HepG2 (cell line): Measurements from ENCODE around the gene PAFAH1B2. TPM values are rescaled to one million over a fixed set of nuclear protein-coding genes. Genes with fewer than 3 reads are reported as not detected.

Experiments
- ATAC-seq: fragments of 200-7000 bp; cut with Tn5 transposase; 3 replicates; pipeline ENCODE4 v1.9.1; 2020; ENCODE audit warnings: mild to moderate bottlenecking, moderate library complexity
- BruUV-seq: library from RNA; stranded (reverse); fragments of 400-500 nt; replicated peaks from 2 replicates; lab custom pipeline; 2021; lab: Mats Ljungman, UMichigan
- CTCF ChIA-PET: fragments of 300-600 bp; formaldehyde crosslinking; extraction: SDS; loops from one replicate; lab custom pipeline; 2021; ENCODE audit warnings: low total read pairs, inconsistent platforms, low intra/inter-chr PET ratio; lab: Yijun Ruan, JAX
- POLR2A ChIA-PET: fragments of 350-600 bp; sonication (Branson Sonifier 250); formaldehyde crosslinking; loops from one replicate; lab custom pipeline; 2020; ENCODE audit warnings: antibody characterized with exemption, inconsistent platforms; lab: Yijun Ruan, JAX
- DNase-seq: peaks from one replicate; pipeline ENCODE4 v3.0.0-alpha.2; 2015; ENCODE audit warnings: low spot score
- FAIRE-seq: peaks from 3 replicates; lab custom pipeline; 2011; peaks lifted over from hg19 to GRCh38; lab: Jason Lieb, UNC
- H2AFZ ChIP-seq: one replicate; pipeline ENCODE4 v1.6.1; 2011; ENCODE audit warnings: low read length, inconsistent platforms
- H3K27ac ChIP-seq: fragments of 300-600 bp; 3 replicates; pipeline ENCODE4 v1.8.0; 2011; ENCODE audit warnings: mixed run types, mild to moderate bottlenecking, mixed read lengths, low read length, inconsistent platforms; ENCODE audit not compliant: insufficient read depth; ENCODE audit errors: extremely low read length
- H3K27me3 ChIP-seq, 2 experiments: fragments of 200-600 bp in 1 of 2; 2 replicates in 1 of 2; 3 replicates in 1 of 2; pipeline versions ENCODE4 v1.6.0 to v1.8.0; 2011; ENCODE audit warnings: low read length in 2 of 2, mild to moderate bottlenecking in 2 of 2, moderate library complexity in 2 of 2, inconsistent platforms in 1 of 2; ENCODE audit not compliant: insufficient read depth in 2 of 2, control insufficient read depth in 1 of 2
- H3K36me3 ChIP-seq, 2 experiments: fragments of 200-600 bp in 1 of 2; replicated peaks in 1 of 2; 2 replicates in 1 of 2; 3 replicates in 1 of 2; pipeline versions ENCODE4 v1.5.1 to v1.8.0; 2011; ENCODE audit warnings: low read length in 2 of 2, inconsistent platforms in 1 of 2; ENCODE audit not compliant: insufficient read depth in 2 of 2, control insufficient read depth in 1 of 2
- H3K4me1 ChIP-seq: 2 replicates; pipeline ENCODE4 v1.5.1; 2012; ENCODE audit warnings: low read length, inconsistent platforms; ENCODE audit not compliant: insufficient read depth
- H3K4me2 ChIP-seq: 2 replicates; pipeline ENCODE4 v1.6.0; 2011; ENCODE audit warnings: low read depth, low read length, inconsistent platforms
- H3K4me3 ChIP-seq, 3 experiments: fragments of 200-600 bp in 1 of 3; sonication (generic), shearing (Covaris generic) in 1 of 3; replicated peaks in 1 of 3; 2 replicates each; pipeline ENCODE4 v1.5.1; 2011 to 2016; ENCODE audit warnings: low read length in 3 of 3, inconsistent platforms in 2 of 3, low read depth in 2 of 3, mild to moderate bottlenecking in 2 of 3, control low read depth in 1 of 3, mixed read lengths in 1 of 3; ENCODE audit not compliant: insufficient read depth in 1 of 3
- H3K79me2 ChIP-seq: one replicate; pipeline ENCODE4 v1.6.1; 2011; ENCODE audit warnings: low read length, inconsistent platforms; ENCODE audit not compliant: insufficient read depth
- H3K9ac ChIP-seq: 2 replicates; pipeline ENCODE4 v1.6.0; 2011; ENCODE audit warnings: mild to moderate bottlenecking, low read depth, low read length, inconsistent platforms; ENCODE audit not compliant: insufficient read depth
- H3K9me3 ChIP-seq: 2 replicates; pipeline ENCODE4 v1.5.1; 2012; ENCODE audit warnings: mild to moderate bottlenecking, low read length
- H4K20me1 ChIP-seq: 2 replicates; pipeline ENCODE4 v1.6.0; 2011; ENCODE audit warnings: inconsistent platforms, mild to moderate bottlenecking, low read length, moderate library complexity; ENCODE audit not compliant: insufficient read depth
- ATRX ChIP-seq: sonication (generic); formaldehyde crosslinking; IDR thresholded peaks from 2 replicates; pipeline ENCODE4 v1.4.0; 2020; ENCODE audit warnings: missing genetic modification reagents, borderline replicate concordance
- FOXO4 ChIP-seq: sonication (generic); formaldehyde crosslinking; conservative IDR thresholded peaks from 2 replicates; pipeline ENCODE4 v1.8.1; 2023; ENCODE audit warnings: missing genetic modification reagents
- GPBP1L1 ChIP-seq: sonication (generic); formaldehyde crosslinking; IDR thresholded peaks from 2 replicates; pipeline ENCODE4 v1.5.0; 2020; ENCODE audit warnings: mild to moderate bottlenecking, missing genetic modification reagents
- MBNL3 ChIP-seq: fragments of 250-450 bp; sonication (Bioruptor Pico); conservative IDR thresholded peaks from 2 replicates; pipeline ENCODE4 v1.8.0; 2022; ENCODE audit warnings: mild to moderate bottlenecking, inconsistent platforms
- PHF20 ChIP-seq: sonication (generic); formaldehyde crosslinking; IDR thresholded peaks from 2 replicates; pipeline ENCODE4 v1.5.0; 2020; ENCODE audit warnings: mild to moderate bottlenecking, missing genetic modification reagents
- TAF15 ChIP-seq: fragments of 200-400 bp; formaldehyde crosslinking; IDR thresholded peaks from one replicate; pipeline ENCODE4 v1.6.1; 2018; ENCODE audit warnings: mild to moderate bottlenecking, low read depth, low read length; ENCODE audit not compliant: poor library complexity, severe bottlenecking
- U2AF2 ChIP-seq: fragments of 200-400 bp; formaldehyde crosslinking; IDR thresholded peaks from 2 replicates; pipeline ENCODE4 v1.6.1; 2017; ENCODE audit warnings: low read depth, mild to moderate bottlenecking, low read length
- ZIK1 ChIP-seq: sonication (generic); formaldehyde crosslinking; IDR thresholded peaks from 2 replicates; pipeline ENCODE4 v1.5.0; 2020; ENCODE audit warnings: mild to moderate bottlenecking, low read depth, missing genetic modification reagents, borderline replicate concordance
- ZMYM2 ChIP-seq: sonication (generic); formaldehyde crosslinking; IDR thresholded peaks from 2 replicates; pipeline ENCODE4 v1.8.0; 2022; ENCODE audit warnings: mild to moderate bottlenecking, missing genetic modification reagents
- ZNF235 ChIP-seq: sonication (generic); formaldehyde crosslinking; IDR thresholded peaks from 2 replicates; pipeline ENCODE4 v1.8.1; 2023; ENCODE audit warnings: mild to moderate bottlenecking, missing genetic modification reagents, borderline replicate concordance
- ZNF761 ChIP-seq: sonication (generic); formaldehyde crosslinking; conservative IDR thresholded peaks from 2 replicates; pipeline ENCODE4 v1.4.0; 2020; ENCODE audit warnings: mild to moderate bottlenecking, missing genetic modification reagents
- ZSCAN21 ChIP-seq: sonication (generic); formaldehyde crosslinking; IDR thresholded peaks from 2 replicates; pipeline ENCODE4 v1.8.0; 2022; ENCODE audit warnings: mild to moderate bottlenecking, missing genetic modification reagents, moderate library complexity, borderline replicate concordance
- ZSCAN25 ChIP-seq: sonication (generic); formaldehyde crosslinking; IDR thresholded peaks from 2 replicates; pipeline ENCODE4 v1.8.0; 2022; ENCODE audit warnings: mild to moderate bottlenecking, missing genetic modification reagents
- WGBS: methylation state at CpG from one replicate; pipeline ENCODE4 v1.1.6; 2017; ENCODE audit warnings: low lambda C conversion rate; 5-methylcytosine and 5-hydroxymethylcytosine counted together
- in situ Hi-C: cut with HindIII; loops from 2 replicates; pipeline ENCODE4 v1.10.0; 2017; ENCODE audit warnings: low pct_unique_long_range_greater_than_20kb; ENCODE audit not compliant: extremely low pct_ligation_motif_present
- intact Hi-C: fragments of 100-400 bp; cut with micrococcal nuclease; formaldehyde crosslinking; loops from one replicate; pipeline ENCODE4 v1.10.0; 2022; ENCODE audit not compliant: unreplicated experiment
- polyA plus RNA-seq, 8 experiments: library from polyadenylated mRNA; depleted of rRNA in 3 of 8; stranded (reverse) in 7 of 8; unstranded in 1 of 8; fragments of >200 nt; fragmentation: Illumina TruSeq in 4 of 8; extraction: Trizol in 4 of 8; gene quantifications; 2 replicates each; pipeline versions ENCODE4 v1.2.1 to v1.2.3, GENCODE V29; 2011 to 2016; ENCODE audit warnings: low read depth in 4 of 8, missing spikeins in 1 of 8, mixed read lengths in 1 of 8; ENCODE audit not compliant: insufficient read depth in 1 of 8
- total RNA-seq, 5 experiments: library from RNA; depleted of rRNA; stranded (reverse); fragments of >200 nt; fragmentation: Illumina TruSeq; extraction: Trizol; gene quantifications; 2 replicates each; pipeline ENCODE4 v1.2.3, GENCODE V29; 2016; ENCODE audit warnings: low read depth in 1 of 5

PAFAH1B2 gene
- total and polyA plus RNA-seq, 2 of the 13 experiments (the other 11 are each of a cell fraction or from before 2014, with no cell fraction given), result 28.8 to 104 TPM

GRCh38 chr11:117195258-117195657 is 51.2 kb downstream of the PAFAH1B2 start:
- H3K27ac ChIP-seq, result no peak overlapping the region

More at GRCh38 chr11:117195258-117195657, 51.2 kb downstream of the PAFAH1B2 start:
- H2AFZ ChIP-seq, result no peak overlapping the region
- TF ChIP-seq PHF20 (CRISPR knock-in tag), result no peak
- no peak for TF ChIP-seq TAF15
- no peak for TF ChIP-seq ATRX
- TF ChIP-seq MBNL3 (CRISPR knock-in tag), result no peak
- no peak for TF ChIP-seq ZSCAN25 (CRISPR knock-in tag)
- TF ChIP-seq ZNF235 (CRISPR knock-in tag), result no peak
- TF ChIP-seq ZSCAN21 (CRISPR knock-in tag), result no peak
- TF ChIP-seq ZMYM2 (CRISPR knock-in tag), result no peak
- TF ChIP-seq ZIK1 (CRISPR knock-in tag), result no peak
- TF ChIP-seq U2AF2, result no peak
- no peak for TF ChIP-seq GPBP1L1 (CRISPR knock-in tag)
- TF ChIP-seq FOXO4 (CRISPR knock-in tag), result no peak
- no peak for TF ChIP-seq ZNF761 (CRISPR knock-in tag)
- TF ChIP-seq, all 625 proteins: peak for 0
- in situ Hi-C loops (no loop called here), intact Hi-C loops (no loop called here)
- ATAC-seq (no peak), DNase-seq (no peak), FAIRE-seq (no peak)
- H3K79me2 ChIP-seq, result no peaks in the 10 kb centered on the region
- WGBS, result 54% methylated on average over 4 of the region's 4 CpGs
- no peak overlapping the region for H3K4me3 ChIP-seq
- peaks cover 3 to 6% of the 10 kb centered on the region in 2 experiments; a peak in 2 of 5 replicates for H3K36me3 ChIP-seq
- POLR2A ChIA-PET, result interaction anchor here (1.0 to 1.1 kb wide), 2 partner anchors 17 to 31 kb away, joined by 3 read pairs; partner anchors contain the start of gene SIDT2
- no peaks in the 10 kb centered on the region for H3K27me3 ChIP-seq
- H3K4me2 ChIP-seq, result no peak overlapping the region
- no peak overlapping the region for H3K9ac ChIP-seq
- H3K4me1 ChIP-seq, result peaks cover 9% of the 10 kb centered on the region
- BruUV-seq, result no TSS peak
- CTCF ChIA-PET, result no interaction called here
- no peaks in the 10 kb centered on the region for H4K20me1 ChIP-seq
- H3K9me3 ChIP-seq, result no peaks in the 10 kb centered on the region
